ENCODE data around the gene OR5AP2. TPM values are rescaled to one million over a fixed set of nuclear protein-coding genes. Genes with fewer than 3 reads are reported as not detected.
A peak's percentile ranks its signal among the peaks of the same experiment; 100 is the strongest.
"Not testable (repeated sequence)": the region's sequence is repeated elsewhere in the genome, so short reads cannot be mapped to it uniquely, and the experiment has no call there.

Gene OR5AP2
- not detected in 2 replicates for total RNA-seq (2014; rRNA removed; shearing (Covaris generic))

DNA sequence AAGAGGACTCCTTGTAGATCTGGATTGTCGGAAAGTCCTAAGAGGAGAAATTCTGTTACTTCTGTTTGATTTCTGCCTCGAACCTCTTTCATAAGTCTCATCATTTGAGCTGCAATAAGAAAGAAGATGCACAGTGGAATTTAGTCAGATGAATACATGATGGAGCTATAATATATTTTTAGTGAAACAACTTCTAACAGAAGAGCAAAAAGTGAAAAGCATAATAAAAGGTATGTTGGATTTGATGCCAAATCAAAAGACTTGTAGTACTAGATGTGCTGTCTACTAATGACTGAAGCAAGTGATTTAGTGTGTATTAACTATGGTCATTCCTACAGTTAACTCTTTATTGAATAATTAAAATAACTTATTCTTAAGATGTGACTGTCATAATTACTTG is at the start of gene OR5AP2:
TSS of gene OR5AP2 (minus strand) at position 101 of the 400 bp plus-strand sequence. CDS start at position 101, 0 bp downstream.
- no peak for DNase-seq (ENCODE audit: low spot score)

DNA sequence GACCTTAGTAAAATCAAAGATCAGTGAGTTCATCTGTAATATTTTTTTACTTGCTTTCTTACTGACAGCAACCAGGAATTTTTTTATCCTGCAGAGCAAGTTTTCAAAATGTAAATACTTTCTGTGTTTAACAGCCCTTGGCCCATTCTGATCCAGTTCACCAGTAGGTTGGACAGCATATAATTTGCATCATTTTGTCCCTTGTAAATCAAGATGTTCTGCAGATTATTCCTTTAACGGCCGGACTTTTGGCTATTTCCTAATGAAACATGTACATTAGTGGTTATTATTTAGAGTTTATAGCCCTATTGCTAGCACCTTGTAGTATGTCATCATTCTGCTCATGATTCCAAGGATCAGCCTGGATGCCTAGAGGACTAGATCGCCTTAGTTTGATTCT is 48.9 kb upstream of the OR5AP2 start:
- DNase-seq (ENCODE audit: low spot score): not testable (repeated sequence)

DNA sequence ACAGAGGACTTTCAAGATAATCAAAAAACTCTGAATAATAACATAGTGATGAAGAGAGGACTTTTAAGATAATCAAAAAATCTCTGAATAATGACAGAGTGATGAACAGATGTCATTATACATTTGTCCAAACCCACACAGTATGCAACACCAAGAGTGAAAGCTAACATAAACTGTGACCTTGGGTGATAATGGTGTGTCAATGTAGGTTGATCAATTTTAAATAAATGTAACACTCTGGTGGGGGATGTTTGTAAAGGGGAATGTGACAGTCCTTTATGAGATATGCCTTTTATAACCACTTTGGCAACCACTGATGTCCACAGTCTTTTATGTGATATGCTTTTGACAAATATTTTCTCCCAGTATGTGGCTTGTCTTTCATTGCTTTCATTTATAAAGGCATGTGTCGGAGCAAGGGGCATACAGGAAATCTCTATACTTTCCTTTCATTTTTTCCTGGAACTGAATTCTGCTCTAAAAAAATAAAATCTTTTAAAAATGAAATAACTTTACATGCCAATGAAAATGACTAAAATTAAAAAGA is 46.4 kb upstream of the OR5AP2 start:
- no peak for DNase-seq (ENCODE audit: low spot score)

DNA sequence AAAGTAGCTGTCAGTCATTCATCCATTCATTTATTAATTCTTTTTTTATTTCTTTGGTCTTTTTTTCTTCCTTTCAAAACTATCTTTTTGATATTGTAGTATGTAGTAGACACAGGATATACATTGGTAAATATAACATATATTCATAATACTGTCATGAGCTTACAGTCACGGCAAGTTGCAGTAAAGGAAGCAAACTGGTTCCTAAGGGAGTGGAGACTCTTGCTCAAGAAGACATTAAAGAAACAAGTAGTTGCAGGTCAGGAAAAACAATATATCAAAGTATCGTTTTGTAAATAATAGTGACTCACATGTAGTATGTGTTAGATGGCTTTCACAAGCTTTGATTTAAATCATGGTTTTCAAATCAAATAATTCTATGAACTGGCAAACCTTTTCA is 28.7 kb upstream of the OR5AP2 start:
- DNase-seq (ENCODE audit: low spot score): no peak

DNA sequence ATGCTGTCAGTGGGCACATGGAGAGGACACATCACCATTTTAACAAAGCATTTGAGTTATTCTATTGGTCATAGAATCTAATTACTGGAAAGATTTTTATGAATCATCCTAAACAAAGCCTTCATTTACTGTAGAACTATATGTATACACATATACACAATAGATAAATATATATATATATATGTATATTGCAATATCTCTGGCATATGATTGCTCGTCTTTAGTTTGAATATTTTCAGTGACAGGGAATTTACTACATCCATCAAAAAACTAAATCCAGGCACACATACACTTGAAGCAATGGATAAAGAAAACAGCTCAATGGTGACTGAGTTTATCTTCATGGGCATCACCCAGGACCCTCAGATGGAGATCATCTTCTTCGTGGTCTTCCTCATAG is 21.1 kb upstream of the OR5AP2 start, which contains the start of gene OR5AR1:
TSS of gene OR5AR1 (plus strand) at position 301 of the 400 bp plus-strand sequence. CDS start at position 301, 0 bp downstream.
- DNase-seq (ENCODE audit: low spot score): no peak

DNA sequence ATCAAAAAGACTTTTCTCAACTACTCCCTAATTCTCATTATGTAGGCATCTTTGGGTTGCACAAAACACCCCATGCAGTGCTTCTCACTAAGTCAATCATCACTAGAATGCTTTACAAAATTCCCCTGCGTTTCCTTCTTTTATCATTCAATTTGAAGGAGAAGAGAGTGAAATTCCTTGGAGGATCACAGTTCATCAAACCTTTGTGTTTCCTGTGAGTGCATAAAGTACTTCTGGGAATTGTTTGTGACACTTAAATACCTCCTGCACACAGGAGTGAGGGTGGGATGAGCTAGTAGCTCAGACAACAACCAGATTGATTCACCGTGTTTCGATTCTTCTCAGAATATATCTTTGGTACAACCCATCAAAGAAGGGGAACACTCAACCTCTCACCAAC is 17.5 kb upstream of the OR5AP2 start:
- DNase-seq (ENCODE audit: low spot score): no peak

DNA sequence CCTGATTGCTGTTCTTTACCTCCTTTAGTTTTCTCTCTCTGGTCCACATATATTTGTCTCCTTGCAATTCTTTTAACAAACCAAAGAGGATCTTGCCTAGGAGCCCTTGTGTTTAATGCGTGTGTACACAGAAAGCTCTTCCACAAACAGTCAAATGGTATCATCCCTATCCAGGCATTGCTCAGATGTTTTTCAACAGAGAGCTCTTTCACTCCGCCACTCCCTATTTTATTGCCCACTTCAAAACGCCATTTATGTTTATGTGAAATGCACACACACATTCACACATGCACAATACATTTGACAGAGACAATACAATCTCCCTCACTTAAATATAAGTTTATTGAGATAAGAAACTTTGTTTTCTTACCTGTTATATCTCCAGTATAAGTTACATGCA is 4.7 kb downstream of the OR5AP2 start:
- DNase-seq (ENCODE audit: low spot score): no peak

DNA sequence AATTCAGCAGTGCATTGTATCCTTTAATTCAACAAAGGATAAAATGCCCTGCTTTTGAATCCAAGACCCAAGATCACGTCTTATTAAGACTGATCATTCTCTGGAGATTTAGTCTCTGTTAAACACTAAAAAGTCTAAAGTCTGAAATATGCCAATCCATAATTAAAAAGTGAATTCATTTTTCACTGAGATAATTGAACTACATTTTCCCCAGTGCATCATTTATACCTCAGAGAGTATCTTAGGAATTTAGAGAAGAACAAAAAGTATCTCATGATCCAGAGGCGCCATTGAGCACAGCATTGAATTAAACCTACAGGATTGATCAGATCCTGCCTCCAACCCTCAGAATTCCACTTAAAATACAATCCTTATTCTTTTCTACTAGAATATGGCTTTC is 5.4 kb downstream of the OR5AP2 start:
- DNase-seq (ENCODE audit: low spot score): no peak

DNA sequence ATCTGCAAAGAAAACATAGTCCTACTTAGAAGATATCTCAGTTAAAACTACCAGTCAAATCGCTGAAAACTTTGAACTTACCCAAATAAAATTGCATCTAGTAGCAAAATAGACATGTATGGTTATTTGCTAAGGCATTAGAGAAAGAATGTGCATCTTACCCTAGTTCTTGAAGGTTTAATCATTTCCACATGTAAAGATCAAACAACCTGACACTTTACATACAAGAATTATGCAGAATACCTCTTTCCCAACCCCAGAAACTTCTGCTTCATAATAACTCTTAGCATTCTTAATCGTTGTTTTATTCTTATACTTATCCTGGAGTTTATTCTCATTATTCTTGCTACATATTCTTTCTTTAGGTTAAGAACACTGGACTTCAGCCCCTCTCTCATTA is 9.9 kb downstream of the OR5AP2 start:
- no peak for DNase-seq (ENCODE audit: low spot score)

DNA sequence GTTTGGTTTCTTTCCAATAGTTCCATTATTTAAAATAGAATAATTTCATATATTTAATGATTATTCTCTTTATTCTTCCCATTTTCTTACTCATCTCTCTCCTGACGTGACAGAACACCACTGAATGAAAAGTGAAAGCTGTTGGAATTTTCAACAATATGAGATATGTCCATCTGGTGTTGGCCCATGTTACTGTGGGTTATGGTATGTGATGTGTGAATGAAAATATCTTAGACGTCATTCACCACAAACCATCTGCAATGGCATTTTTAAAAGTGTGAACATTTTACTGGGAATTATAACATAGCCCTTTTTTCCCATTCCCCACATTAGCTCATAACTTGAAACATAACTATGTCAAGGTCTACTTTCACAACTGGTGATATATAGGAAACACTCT is 16.3 kb downstream of the OR5AP2 start:
- DNase-seq (ENCODE audit: low spot score): no peak

DNA sequence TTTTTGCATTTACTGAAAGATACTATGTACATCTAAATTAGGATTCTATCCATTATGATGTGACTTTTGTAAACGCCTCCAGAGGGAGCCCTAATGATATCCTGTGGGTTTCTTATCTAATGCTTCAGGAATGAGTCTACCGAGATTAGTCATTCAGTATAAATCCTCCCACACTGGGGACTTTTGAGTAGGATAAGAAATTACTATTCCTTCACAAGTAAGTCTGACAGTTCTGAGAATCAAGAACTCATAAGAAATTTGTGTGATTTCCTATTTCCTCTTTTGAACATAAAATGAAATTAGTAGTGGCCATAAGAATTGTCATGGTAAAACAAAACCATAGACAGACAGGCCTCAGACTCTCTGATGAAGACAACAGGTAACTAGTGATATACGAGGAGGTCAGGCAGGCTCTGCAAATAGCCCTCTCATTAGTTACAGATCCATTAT is 17.6 kb downstream of the OR5AP2 start:
- DNase-seq (ENCODE audit: low spot score): peak; percentile 68

DNA sequence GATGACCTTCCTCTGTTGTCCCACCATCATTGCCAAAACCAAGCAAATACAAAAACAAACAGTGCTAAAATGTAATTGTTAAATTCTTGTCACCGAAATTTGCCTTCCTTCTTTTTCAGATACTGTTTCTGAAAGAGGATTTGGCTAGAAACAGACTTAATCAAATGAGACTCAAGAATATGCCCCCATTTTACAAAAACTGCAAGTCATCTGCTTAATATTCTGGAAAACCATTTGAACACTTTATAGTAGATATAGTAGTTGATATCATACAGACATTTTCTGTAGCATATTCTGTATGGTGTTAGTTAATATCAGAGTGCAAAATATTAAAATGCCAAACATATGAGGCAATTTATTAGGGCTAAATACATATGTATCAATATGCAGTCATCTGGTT is 31.1 kb downstream of the OR5AP2 start:
- no peak for DNase-seq (ENCODE audit: low spot score)

DNA sequence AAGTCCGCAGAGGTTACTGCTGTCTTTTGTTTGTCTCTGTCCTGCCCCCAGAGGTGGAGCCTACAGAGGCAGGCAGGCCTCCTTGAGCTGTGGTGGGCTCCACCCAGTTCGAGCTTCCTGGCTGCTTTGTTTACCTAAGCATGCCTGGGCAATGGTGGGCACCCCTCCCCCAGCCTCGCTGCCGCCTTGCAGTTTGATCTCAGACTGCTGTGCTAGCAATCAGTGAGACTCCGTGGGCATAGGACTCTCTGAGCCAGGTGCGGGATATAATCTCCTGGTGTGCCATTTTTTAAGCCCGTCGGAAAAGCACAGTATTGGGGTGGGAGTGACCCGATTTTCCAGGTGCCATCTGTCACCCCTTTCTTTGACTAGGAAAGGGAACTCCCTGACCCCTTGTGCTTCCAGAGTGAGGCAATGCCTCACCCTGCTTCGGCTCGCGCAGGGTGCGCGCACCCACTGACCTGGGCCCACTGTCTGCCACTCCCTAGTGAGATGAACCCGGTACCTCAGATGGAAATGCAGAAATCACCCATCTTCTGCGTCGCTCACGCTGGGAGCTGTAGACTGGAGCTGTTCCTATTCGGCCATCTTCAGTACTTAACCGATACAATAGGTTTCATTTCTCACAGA is 50.0 kb downstream of the OR5AP2 start:
- DNase-seq (ENCODE audit: low spot score): not testable (repeated sequence)

Other genes starting within 250 kb of the OR5AP2 start
- not detected in 2 replicates for gene OR5AL1, start 229.7 kb downstream of the OR5AP2 start, total RNA-seq (2014; rRNA removed; shearing (Covaris generic))
- not detected in 2 replicates for gene OR5M3, start 169.1 kb downstream of the OR5AP2 start, total RNA-seq (2014; rRNA removed; shearing (Covaris generic))
- gene OR5M8, start 151.1 kb downstream of the OR5AP2 start, total RNA-seq (2014; rRNA removed; shearing (Covaris generic)): not detected in 2 replicates
- not detected in 2 replicates for gene OR5M11, start 99.2 kb downstream of the OR5AP2 start, total RNA-seq (2014; rRNA removed; shearing (Covaris generic))
- not detected in 2 replicates for gene OR5M10, start 64.7 kb downstream of the OR5AP2 start, total RNA-seq (2014; rRNA removed; shearing (Covaris generic))
- gene OR5M1, start 27.6 kb downstream of the OR5AP2 start, total RNA-seq (2014; rRNA removed; shearing (Covaris generic)): not detected in 2 replicates
- not detected in 2 replicates for gene OR5AR1, start 21.2 kb upstream of the OR5AP2 start, total RNA-seq (2014; rRNA removed; shearing (Covaris generic))
- not detected in 2 replicates for gene OR9G1, start 56.7 kb upstream of the OR5AP2 start, total RNA-seq (2014; rRNA removed; shearing (Covaris generic))
- not detected in 2 replicates for gene OR9G4, start 106.3 kb upstream of the OR5AP2 start, total RNA-seq (2014; rRNA removed; shearing (Covaris generic))

All from H4 (cell line).